ENCODE data around the gene ADARB2.

ADARB2 gene

GRCh38 chr10:1609648-1609970 lies 127.7 kb downstream of the ADARB2 start:
- no peak for FAIRE-seq

DNA sequence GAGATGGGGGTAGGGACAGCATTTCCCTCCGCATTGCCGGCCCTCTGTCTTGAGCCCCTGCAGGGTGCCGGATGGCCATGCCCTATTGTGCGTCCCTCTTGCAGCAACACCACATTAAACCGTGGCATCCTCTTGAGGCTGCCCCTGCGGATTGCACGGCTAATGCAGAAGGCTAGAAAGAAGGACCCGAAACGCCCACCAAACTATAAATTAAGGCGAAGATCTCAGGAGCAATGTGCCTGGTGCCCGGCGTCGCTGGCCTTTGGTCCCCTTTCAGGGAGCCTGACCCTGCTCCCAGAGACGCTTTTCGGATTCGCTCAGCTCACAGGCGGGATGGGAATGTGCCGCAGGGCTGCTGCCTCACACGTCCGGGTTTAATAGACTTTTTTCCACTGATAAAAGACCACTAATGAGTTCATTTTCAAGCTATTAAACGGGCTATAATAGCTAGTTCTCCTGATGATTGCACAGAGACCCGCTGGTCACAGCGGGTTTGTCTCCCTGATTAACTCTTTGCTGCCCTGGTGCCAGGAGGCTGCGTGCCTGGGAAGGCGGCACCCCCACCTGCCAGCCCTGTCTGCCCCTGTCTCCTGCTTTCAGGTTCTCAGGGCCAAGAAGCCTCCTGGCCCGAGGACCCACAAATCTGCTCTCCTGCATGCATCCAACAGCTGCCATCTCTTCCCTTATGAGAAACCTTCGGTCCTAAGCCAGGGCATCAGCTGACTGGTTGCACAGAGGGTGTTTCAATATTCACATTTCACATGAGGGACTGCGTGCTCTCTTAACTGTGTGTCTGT lies 128.3 kb downstream of the ADARB2 start:
- FAIRE-seq: no peak

- FAIRE-seq: no peak
Measured at GRCh38 chr10:1608408-1608807, 128.9 kb downstream of the ADARB2 start.

DNA sequence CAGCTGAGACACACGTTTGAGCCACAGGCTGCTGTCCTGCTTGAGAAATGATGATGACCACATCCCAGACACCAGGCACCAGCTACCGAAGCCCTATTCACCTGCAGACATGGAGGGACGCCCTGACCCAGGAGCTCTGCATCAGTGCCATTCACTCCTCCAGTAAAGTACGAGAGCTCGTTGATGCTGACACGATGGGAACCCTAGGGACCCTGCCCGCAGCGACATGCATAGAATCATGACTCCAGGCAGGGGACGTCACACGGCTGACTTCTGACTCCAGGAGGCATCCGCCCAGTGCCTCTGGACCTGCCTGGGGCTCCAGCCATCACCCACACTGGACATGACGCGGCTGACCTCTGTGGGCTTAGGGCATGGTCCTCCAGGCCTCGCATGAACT lies 129.9 kb downstream of the ADARB2 start:
- FAIRE-seq: no peak

DNA sequence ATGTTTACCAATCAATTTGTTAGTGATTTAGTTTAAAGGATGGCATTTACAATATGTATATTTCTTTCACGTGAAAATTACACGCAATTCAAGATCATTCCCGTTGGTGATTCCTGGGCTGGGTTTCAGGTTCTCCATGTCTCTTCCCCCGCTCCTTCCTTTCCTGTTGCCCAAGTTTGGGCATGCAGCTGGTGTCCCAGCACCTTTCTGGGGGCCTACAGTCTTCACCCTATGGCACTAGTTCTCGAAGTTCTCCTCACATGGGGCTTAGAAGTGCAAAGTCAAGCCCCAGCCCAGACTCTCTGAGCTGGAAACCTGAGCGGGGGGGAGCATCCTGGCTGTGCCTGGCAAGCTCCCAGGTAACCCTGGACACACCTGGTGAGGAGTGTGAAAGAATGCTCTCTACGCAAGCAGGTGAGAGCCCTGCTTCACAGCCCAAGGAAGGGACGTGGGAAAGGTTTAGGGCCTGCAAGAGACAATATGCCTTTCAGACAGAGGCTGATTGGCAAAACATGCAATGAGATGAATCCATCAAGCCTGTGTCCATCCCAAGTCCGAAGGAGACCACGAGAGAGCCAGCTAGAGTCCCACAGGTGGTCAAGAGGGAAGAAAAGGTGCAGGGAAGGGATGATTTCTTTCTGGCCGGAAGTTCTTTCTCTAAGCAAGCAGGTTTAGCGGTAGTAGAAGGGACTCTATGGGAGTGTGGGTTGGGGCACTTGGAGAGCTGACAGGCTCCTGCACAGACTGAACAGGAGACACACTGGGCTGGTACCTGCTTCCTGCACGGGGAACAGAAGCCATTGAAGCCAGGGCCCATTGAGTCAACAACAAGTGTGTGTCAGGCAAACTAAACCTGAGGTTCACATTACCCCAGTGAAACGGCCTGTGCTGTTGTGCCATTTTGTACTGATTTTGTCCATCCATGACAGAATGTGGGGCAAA lies 131.1 kb downstream of the ADARB2 start:
- FAIRE-seq: no peak

GRCh38 chr10:1605121-1605520 lies 132.2 kb downstream of the ADARB2 start:
- FAIRE-seq: no peak

DNA sequence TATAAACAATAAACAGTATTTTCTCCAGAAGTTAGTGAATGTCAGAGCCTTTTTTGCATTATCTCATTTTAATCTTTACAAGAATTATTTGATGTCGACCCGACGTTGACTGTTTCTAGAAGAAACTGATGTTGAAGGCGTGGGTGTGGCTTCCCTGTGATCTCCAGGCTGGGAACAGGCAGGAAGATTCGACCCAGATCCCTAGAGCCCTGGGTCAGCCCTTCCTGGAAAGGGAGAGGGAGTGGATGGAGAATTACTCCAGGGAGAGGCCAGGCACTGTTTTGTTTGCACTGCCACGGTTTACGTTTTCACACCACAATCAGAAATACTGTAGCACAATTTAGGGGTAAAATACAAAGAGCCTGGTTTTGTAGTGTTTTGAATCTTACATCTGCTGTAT lies 133.1 kb downstream of the ADARB2 start:
- no peak for FAIRE-seq

DNA sequence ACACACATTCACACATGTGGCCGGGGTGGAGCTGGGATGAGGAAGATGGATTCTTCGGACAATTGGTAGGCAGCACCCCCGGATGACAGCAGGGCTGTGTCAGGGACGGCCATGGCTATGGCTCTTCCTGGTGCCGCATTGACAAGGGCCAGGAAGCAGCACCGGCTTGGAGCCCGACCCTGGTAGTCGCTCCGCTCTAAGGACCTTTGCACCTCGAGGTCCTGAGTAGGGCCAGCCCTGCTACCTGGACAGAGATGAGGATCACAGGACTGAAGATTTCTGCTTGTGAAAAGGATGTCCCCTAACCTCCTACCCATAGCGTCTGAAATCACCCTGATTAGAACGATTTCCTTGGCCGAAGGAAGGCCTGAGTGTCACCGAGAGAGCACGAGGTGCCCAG lies 134.1 kb downstream of the ADARB2 start:
- FAIRE-seq: no peak

- no peak for FAIRE-seq
Measured at GRCh38 chr10:1602037-1602484, 135.3 kb downstream of the ADARB2 start.

DNA sequence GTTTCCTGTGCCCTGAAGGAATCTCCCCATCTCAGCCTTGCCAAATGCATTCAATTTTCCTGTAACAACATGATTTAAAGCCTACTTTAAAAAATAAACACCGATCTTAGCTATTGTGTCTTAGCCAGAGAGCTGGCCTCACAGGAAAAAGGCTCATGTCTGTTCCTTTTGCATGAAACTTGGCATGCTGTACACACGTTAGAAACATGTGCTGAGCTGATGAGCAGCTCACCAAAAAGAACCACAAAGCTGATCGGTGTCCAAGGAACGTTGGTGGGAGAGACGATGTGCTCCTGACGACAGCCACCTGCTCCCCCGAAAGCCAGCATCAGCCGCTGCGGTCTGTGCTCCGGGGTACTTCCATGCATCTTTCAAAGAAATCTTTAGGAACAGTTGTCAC lies 135.9 kb downstream of the ADARB2 start:
- no peak for FAIRE-seq

- no peak for FAIRE-seq
Measured at GRCh38 chr10:1600861-1601260, 136.5 kb downstream of the ADARB2 start.

DNA sequence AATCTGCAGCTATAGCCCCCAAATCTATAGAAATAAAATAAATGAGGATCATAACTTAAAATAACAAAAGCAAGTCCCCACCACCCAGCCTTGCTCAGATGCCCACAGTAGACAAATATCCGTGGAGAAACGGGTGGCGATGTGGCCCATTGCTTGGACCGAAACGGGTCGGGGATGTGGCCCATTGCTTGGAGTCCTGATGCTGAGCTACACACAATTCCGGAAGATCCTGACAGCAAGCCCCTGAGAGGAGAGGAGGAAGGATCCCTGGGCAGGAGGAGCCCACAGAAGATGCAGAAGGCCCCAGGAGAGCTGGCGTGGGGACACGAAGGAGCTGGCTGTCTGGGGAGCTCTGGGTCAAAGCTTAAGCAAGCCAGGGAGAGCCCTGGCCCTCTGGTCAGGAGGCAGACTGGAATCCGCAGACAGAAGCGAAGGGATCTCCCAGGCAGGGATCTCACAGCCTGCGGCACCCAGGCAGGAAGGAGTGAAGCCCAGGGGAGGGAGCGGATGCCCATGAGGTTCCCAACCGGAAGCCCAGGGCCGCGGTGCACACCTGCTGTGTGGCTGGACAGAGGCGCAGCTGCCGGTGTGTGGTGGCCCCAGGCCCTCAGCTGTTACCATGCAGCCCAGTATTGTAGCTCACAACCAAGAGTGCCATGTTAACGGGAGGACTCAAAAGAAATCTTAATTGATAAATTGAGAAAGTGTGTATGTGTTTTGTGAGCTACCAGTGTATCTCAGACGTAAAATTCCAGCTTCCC lies 138.8 kb downstream of the ADARB2 start:
- FAIRE-seq: no peak

DNA sequence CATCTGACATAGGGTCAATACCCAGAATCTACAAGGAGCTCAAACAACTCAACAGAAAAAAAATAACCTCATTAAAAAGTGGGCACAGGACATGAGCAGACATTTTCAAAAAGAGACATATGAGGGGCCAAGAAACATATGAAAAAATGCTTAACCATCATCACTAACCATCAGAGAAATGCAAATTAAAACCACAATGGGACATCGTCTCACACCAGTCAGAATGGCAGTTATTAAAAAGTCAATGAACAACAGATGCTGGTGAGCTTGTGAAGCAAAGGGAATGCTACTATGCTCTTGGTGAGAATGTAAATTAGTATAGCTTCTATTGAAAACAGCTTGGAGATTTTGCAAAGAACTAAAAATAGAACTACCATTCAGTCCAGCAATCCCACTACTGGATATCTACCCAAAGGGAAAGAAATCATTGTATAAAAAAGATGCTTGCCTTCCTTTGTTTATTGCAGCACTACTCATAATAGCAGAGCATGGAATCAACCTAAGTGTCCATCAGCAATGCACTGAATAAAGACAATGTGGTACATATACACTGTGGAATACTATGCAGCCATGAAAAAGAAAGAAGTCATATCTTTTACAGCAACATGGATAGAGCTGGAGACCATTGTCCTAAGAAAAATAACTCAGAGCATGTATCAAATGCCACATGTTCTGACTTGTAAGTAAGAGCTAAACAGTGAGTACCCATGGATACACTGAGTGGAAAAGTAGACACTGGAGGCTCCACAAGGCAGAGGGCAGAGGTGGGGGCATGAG lies 139.8 kb downstream of the ADARB2 start:
- FAIRE-seq: no peak

GRCh38 chr10:1596482-1597099 lies 140.7 kb downstream of the ADARB2 start:
- FAIRE-seq: no peak

DNA sequence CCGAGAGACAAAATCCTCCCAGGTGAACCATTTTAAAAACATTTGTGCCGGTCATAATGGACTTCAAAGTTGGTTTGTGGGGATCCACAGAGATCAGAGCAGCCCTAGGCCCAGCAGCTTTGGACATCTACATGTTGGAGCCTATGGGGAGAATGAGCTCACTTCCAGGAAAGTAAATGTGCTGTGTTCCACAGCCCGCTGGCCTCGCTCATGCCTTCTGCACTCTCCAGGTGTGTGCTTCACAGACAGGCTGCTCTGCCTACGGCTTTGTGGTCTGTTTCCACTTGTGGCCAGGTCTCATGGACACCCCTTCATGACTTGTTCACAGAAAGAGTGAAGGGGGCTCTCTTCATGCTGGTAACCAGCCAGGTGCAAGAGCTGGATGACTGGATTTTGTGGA lies 141.6 kb downstream of the ADARB2 start:
- no peak for FAIRE-seq

DNA sequence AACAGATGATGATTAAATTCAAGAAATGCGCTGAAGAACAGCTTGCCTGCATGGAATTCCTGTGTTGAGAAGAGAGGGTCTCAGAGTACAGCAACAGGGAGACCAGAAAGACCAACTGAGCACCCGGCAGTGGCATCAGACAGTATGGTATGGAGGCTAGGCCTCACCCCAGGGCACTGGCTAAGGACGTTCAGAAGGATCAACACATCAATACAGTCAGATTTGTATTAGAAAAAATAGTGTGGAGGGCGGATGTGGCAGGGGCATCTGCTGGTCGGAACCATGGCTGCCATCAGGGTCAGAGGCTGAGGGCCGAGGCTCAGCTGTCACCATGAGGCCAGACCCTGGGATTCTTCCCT lies 142.1 kb downstream of the ADARB2 start:
- no peak for FAIRE-seq

- no peak for FAIRE-seq
Measured at GRCh38 chr10:1594372-1595241, 142.7 kb downstream of the ADARB2 start.

GRCh38 chr10:1591742-1592141 lies 145.6 kb downstream of the ADARB2 start:
- FAIRE-seq: no peak

DNA sequence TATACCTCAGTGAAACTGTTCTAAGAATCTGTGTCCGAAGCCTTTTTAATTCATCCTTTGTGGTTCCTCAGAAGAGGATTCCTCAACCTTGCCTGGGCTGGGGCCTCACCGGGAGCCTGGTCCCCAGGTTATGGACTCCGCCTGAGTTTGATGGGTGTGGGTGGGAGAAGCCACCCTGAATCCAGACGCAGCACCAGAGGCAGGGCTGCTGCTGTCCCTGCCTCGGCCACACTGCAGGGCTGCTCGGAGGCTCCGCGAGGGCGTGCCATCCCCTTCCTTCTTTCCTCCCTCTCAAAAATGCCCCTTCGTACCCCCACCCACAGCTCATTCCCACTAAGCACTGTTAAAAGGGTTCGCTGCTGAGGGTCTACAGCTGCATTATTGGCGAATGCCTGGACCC lies 146.3 kb downstream of the ADARB2 start:
- no peak for FAIRE-seq

DNA sequence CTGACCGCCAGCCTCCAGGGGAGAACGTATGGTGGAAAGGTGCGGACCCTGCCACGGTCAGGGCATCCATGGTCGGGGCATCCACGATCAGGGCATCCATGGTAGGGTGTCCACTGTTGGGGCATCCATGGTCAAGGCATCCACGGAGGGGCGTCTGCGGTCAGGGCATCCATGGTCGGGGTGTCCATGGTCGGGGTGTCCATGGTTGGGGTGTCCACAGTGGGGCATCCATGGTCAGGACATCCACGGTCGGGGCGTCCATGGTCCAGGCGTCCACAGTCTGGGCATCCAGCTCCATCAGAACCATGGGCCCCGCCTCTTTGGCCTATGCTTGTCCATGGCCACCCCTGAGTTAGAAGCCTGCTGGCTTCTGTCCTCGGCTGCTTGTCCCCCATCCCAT lies 148.1 kb downstream of the ADARB2 start:
- no peak for FAIRE-seq

- FAIRE-seq: no peak
Measured at GRCh38 chr10:1582739-1583138, 154.6 kb downstream of the ADARB2 start.

All from colon (tissue), 2 donors.